HG03378 (cell line): Measurements from ENCODE around the gene RMDN2.
"Not testable (repeated sequence)": the region's sequence is repeated elsewhere in the genome, so short reads cannot be mapped to it uniquely, and the experiment has no call there.

ENCODE experiments used
- ATAC-seq: cut with Tn5 transposase; IDR thresholded peaks from one replicate; pipeline ENCODE4 v1.9.1; 2021; ENCODE audit warnings: mild to moderate bottlenecking, moderate library complexity; ENCODE audit not compliant: unreplicated experiment

Gene RMDN2

DNA sequence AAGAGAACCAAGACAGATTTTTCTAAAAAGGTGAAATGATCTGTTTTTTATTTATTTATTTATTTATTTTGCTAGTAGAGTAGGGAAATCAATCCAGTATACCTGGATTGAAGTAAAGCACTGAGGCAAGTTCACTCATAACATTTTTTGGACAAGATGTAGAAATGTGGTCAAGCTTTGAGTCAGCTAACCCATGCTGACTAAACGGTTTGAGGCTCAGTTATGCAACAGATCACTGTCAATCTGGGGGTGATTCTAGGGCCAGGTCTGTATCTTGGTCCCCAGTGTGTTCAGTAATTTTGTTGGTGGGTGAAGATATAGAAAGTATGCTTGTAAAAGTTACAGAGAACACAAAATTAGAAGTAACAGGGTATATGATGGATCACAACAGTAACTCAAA is 60.2 kb downstream of the RMDN2 start:
- no peak for ATAC-seq

DNA sequence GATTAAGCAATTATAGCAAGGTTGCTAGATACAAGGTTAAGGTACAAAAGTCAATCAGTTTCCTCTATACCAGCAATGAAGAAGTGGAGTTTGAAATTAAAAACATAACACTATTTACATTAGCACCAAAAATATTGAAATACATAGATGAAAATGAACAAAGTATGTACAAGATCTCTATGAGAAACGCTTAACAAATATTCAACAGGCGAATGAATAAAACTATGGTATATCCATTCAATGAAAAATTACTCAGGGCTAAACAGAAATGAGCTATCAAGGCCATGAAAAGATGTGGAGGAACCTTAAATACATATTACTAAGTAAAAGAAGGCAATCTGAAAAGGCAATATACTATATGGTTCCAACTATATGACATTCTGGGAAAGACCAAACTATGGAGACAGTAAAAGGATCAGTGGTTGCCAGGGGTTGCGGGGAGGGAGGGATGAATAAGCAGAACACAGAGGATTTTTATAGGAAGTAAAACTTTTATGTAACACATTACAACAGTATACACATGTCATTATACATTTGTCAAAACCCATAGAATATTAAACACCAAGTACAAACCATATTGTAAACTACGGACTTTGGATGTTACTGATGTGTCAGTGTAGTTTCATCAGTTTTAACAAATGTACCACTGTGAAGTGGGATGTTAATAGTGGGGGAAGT is 62.1 kb downstream of the RMDN2 start:
- ATAC-seq = no peak

DNA sequence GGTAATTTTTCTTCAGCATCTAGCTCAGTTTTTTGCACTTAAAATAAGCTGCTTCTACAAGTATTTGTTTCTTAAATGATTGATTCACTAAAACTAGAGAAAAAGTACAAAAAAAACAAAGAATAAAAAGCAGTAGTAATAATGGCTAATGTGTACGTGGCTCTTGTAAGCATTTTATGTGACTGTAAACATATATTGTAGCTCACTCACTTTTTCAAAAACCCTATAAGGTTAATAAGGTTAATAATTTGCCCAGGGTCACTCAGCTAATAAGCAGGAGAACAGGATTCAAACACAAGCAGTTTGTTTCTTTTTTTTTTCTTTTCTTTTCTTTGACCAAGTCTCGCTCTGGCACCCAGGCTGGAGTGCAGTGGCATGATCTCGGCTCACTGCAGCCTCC is 67.5 kb downstream of the RMDN2 start:
- ATAC-seq = no peak

DNA sequence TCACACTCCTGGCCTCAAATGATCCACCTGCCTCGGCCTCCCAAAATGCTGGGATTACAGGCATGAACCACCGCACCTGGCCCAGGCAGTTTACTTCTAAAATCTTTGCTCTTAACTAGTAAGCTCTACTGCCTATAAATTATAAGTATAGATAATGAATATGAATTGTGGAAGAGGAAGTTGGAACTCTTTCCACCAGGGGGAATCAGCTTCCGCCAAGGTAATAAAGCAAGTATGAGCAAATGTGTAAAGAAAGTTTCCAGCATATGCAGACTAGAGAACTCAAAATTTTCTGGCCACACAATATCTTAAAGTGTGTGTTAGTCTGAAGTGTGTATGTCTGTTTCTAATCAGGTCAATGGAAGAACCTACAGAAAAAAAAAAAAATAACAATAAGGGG is 68.1 kb downstream of the RMDN2 start:
- no peak for ATAC-seq

DNA sequence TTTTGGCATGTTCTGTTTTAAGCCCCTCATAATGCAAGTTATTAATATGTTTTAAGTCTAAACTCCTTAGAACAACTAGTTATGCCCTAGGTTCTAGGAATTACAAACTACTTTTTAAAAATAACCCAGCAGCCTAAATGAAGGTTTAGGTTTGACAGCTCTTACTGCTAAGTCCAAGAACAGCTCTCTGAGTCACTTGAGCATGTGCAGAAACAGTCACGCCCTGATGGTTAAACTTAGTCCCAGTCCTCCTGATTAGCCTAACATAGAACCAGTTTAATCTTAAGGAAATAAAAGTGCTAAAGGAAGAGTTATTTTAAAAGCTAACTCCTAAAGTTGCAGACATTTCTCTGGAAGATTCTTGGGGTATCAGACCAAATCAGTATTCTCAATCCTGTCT is 72.5 kb downstream of the RMDN2 start:
- no peak for ATAC-seq

DNA sequence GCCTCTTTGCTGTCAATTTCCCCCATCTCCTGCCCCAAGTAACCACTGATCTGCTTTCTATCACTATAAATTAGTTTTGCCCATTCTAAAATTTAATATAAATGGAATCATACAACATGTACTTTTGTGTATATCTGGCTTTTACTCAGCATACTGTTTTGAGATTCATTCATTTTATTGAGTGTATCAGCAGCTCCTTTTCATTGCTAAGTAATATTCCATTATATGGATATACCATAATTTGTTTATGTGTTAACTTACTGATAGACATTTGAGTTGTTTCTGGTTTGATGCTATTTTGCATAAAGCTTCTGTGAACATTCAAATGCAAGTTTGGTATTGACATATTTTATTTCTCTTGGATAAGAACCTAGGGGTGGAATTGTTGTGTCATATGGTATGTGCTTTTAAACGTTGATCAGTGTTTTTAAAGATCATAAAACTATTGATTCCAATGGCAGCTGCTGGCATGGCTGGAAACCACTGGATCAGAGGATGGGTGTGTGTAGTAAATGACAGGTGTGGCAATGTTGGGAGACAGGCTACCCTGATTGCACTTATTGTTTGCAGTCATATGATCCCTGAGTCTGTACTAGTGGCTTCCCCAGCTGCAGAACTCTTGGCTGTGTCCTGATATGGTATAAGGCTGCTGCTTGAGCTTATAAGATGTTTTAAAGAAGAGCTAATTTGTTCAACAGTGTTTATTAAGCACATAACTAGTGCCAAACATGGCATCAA is 75.6 kb downstream of the RMDN2 start:
- no peak for ATAC-seq

DNA sequence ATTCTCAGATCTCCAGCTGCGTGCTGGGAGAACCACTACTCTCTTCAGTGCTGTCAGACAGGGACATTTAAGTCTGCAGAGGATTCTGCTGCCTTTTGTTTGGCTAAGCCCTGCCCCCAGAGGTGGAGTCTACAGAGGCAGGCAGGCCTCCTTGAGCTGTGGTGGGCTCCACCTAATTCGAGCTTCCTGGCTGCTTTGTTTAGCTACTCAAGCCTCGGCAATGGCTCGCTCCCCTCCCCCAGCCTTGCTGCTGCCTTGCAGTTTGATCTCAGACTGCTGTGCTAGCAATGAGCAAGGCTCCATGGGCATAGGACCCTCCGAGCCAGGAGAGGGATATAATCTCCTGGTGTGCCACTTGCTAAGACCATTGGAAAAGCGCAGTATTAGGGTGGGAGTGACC is 85.1 kb downstream of the RMDN2 start:
- not testable (repeated sequence) for ATAC-seq

DNA sequence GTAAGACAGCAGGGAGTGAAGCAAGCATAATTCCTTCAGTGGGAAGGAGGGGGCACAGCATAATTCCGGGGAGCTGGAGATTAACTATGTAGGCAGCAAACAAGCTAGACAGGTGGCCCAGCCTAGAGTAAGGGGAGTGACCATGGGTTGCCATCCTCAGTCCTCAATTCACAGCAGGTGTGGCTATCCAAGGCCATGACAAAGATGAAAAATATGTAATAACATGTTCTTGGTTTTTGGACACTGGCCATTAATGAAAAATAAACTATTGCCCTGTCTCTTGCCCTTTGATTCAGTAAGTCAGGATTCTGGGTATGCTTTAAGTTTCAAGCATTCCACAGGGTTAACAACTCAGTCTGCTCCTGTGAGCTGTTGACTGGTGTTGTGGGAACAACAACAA is 85.9 kb downstream of the RMDN2 start:
- ATAC-seq = no peak

DNA sequence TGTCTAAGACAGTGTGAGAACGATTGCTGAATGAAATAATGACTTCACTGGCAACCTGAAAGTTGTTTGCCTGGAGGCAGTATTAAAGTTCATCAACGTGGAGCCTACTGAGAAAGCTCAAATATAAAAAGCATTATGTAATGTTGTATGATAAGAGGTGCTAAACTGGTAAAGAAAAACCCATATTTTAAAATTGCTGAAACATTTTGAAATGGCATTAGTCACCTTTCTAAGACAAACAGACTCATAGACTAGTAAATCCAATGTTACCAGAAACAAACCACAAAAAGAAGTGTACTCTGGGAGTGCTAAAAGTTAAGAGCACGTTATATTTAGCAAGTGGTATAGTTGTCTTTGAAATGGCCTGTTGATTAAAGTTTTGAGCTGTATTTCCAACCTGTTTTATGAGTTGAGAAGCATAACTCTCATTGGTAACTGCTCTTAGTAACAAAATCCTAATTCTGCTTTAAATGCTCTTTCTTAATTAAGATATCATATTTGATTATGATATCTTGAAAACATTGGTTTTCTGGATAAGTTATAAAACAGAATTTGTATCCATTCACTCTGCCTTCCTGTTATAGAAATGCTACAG is 88.2 kb downstream of the RMDN2 start:
- no peak for ATAC-seq

DNA sequence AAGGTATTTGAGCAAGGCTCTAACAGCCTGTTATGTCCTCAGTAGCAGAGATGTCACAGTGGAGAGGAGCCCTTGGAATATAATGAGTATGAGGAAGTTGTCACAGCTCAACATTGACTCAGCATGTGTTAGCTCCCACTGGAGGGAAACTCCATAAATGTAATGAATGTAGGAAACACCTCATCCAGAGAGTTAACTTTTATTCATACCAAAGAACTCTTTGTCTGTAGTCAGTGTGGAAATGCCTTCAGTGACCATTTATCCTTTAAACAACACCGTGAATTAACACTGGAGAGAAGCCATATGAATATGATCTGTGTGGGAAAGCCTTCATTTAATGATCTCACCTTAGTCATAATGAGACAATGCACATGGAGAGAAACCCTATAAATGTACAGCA is 91.1 kb downstream of the RMDN2 start:
- ATAC-seq = no peak

DNA sequence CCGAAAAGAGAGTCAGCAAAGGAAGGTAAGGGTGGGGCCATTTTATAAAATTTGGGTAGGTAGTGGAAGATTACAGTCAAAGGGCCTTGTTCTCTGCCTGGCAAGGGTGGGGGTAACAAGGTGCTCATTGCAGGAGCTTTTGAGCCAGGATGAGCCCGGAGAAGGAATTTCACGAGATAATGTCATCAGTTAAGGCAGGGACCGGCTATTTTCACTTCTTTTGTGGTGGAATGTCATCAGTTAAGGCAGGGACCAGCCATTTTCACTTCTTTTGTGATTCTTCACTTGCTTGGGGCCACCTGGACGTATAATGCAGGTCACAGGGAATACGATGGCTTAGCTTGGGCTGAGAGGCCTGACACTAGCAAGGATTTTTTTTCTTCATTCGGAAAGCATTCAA is 92.7 kb downstream of the RMDN2 start:
- ATAC-seq = no peak

DNA sequence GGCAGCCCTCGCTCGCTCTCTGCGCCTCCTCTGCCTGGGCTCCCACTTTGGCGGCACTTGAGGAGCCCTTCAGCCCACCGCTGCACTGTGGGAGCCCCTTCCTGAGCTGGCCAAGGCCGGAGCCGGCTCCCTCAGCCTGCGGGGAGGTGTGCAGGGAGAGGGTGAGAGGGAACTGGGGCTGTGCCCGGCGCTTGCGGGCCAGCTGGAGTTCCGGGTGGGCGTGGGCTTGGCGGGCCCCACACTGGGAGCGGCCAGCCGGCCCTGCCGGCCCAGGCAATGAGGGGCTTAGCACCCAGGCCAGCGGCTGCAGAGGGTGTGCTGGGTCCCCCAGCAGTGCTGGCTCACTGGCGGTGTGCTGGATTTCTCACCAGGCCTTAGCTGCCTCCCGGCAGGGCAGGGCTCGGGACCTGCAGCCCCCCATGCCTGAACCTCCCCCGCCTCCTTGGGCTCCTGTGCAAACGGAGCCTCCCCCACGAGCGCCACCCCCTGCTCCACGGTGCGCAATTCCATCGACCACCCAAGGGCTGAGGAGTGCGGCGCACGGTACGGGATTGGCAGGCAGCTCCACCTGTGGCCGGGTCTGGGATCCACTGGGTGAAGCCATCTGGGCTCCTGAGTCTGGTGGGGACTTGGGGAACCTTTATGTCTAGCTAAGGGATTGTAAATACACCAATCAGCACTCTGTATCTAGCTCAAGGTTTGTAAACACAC is 95.4 kb downstream of the RMDN2 start:
- not testable (repeated sequence) for ATAC-seq

DNA sequence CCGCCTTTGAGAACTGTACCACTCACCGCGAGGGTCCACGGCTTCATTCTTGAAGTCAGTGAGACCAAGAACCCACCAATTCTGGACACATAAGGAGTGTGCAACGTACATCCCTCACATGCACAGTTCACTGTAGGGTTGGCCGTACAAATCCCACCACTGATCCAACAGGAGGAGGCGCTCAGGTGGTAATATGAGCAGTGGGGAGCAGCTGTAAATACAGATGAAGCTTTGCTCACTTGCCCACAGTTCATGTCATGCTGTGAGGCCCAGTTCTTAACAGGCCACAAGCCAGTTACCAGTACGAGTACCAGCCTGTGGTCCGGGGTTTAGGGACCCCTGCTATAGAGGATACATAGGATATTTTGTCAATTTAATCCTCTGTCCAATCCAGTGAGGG is 96.5 kb downstream of the RMDN2 start:
- ATAC-seq = no peak

DNA sequence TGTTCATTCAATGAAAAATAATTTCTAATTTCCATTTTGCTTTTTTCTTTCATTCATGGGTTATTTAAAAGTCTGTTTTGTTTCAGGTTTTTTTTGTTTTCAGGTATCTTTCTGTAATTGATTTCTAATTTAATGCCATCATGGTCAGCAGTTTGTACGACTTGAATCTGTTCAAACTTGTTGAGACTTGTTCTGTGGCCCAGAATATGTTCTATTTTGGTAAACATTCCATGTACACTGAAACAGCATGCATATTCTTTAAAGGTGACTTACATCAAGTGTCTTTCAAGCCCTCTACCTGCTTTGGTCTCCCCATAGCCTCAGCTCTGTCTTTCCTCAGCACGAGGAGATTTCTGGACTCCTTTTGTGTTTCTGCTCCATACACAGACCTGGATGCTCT is 101.8 kb downstream of the RMDN2 start:
- ATAC-seq = no peak

DNA sequence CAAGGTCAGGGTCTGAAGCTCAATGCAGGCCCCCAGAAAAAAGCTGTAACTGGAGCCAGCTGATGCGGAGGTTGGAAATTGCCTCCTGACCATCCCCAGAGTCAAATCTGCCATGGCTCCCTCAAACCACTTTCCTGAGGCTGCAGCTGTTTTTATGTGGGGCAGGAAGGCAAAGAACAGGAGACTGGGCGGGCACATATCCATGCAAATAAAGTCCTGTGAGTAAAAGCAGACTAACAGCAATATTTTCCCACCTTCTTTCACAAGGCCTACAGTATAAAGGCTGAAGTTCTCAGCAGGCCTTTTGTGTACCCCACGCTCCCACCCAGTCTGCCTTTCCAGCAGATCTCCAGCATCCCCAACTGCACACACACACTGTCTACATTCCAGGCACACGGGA is 103.7 kb downstream of the RMDN2 start:
- ATAC-seq = no peak

DNA sequence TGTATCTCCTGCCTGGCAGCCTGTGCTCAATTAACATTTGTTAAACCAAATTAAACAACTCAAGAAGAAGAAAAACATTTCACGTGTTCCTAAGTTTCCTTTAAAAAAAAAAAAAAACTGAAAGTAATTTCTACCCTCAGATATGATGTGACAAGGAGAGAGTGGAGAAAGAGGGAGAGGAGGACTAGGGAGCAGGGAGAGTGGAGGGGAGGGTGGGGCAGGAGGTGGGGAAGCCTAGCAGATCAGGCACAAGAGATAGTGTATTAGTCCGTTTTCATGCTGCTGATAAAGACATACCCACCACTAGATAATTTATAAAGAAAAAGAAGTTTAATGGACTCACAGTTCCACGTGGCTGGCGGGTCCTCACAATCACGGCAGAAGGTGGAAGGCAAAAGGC is 104.4 kb downstream of the RMDN2 start:
- no peak for ATAC-seq

DNA sequence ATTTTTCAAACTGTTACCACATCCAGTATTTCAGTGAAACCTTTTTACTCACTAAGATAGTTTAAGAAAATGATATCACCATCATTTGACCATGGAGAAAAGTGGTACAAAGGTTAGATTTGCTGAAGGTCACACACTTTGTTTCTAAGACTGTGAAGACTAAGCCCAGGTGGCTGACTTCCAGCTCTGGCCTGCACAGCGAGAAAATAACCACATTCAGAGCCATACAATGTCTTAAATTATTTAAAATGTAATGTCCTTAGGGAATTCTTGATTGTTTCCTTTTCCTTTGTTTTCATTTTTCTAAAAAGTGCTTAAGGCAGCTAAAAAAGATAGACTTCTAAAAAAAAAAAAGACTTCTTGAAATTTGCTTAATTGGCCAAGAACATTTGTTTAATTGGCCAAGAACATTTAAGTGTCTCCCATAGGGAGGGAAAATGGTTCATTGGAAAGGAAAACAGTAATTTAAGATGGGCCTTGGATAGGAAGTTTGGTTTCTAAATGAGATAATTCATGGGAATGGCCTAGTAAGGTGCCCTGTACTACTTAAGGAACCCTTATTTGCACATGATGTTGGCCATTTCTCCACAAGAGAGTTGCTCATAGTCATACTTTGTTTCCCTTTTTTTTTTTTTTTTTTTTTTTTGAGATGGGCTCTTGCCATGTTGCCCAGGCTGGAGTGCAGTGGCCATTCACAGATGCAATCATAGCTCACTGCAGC is 105.7 kb downstream of the RMDN2 start:
- ATAC-seq = no peak

DNA sequence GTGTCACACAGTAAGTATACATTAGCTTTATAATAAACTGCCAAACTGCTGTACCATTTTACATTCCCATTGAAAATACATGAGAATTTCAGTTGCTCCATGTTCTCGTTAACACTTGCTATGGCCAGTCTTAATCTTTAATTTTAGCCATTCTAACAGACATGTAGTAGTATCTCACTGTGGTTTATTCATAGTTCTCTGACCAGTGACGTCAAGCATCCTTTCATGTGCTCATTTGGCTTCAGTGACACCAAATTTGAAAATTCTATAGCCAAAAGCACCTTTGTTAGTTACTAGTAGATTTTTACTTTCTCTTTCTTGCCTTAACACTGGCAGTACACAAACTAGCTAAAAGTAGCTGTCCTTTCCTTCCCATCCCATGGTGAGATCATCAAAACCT is 107.9 kb downstream of the RMDN2 start:
- ATAC-seq = no peak

DNA sequence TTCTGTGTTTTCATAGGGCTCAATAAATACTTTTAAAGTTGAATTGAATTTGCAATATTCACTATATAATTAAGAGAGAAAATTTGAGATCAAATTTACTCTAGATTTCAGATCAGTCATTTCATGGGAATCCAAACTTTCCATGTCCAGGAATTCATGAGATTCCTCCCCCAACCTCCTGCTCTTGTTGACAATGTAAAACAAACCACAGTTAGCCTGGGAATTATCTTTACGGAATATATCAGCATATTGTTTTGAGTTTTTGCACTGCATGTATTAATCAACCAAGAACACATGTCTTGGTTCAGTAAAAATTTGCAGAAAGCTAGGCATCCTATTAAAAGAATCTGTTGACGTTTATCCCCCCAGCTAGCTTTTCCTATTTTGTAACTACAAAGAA is 108.6 kb downstream of the RMDN2 start:
- no peak for ATAC-seq

DNA sequence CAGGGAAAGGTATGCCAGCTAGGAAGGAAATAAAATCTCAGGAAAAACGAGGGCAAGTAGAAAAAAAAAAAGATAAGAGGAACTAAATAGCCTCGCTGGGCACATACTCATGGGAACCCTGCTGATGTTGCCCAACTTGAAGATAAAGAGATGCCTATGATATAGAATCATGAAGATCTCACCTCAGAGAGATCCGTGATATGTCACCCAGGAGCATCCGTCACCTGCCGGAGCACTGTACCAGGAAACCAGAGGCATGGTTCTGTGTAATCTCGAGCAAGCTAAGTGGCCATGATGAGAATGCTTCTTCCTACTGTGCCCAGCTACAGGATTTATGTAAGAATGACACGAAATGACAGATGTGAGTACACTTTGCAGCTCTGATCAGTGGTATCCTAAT is 110.9 kb downstream of the RMDN2 start:
- ATAC-seq = no peak

DNA sequence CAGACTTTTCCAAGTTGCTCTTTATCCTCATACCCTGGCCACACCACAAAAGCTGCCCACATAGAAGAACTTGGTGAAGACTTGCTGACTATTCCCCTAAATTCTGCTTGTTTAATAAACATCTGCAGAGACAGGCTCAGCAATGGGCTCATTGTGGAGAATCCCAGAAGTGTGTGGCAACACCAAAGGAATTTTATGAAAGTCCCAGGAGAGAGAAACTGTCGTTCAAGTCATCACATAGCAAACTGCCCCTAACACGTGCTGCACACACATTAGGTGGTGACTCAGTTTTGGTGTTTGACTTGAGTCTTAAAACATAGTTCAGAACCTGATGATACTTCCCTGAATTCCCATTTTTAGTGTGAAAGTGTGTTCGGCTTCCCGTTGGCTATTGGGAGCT is 112.2 kb downstream of the RMDN2 start:
- ATAC-seq = no peak
